HCT116 (cell line): ENCODE results near the gene GALNS. TPM values are rescaled to one million over a fixed set of nuclear protein-coding genes. Genes with fewer than 3 reads are reported as not detected.

Experiments used
- ATAC-seq: fragments of 200-7000 bp; cut with Tn5 transposase; 2 replicates; pipeline ENCODE4 v1.9.1; 2020; ENCODE audit warnings: mild to moderate bottlenecking, moderate library complexity
- BruUV-seq: library from RNA; stranded (reverse); fragments of 400-500 nt; replicated peaks from 2 replicates; lab custom pipeline; 2021; lab: Mats Ljungman, UMichigan
- CTCF ChIA-PET: fragments of 300-600 bp; sonication (Branson Sonifier 250); formaldehyde crosslinking; loops from one replicate; lab custom pipeline; 2021; ENCODE audit warnings: antibody characterized with exemption; lab: Charles Lee
- POLR2A ChIA-PET: fragments of 300-600, 350-600 bp; sonication (Branson Sonifier 250); formaldehyde crosslinking; loops from one replicate; lab custom pipeline; 2021; ENCODE audit warnings: antibody characterized with exemption; lab: Charles Lee
- RAD21 ChIA-PET, 2 experiments: fragments of 300-600 bp; sonication (Branson Sonifier 250); formaldehyde crosslinking; loops; one replicate each; lab custom pipeline; 2023; ENCODE audit warnings: low total read pairs in 2 of 2; ENCODE audit not compliant: uncharacterized antibody in 2 of 2, unreplicated experiment in 2 of 2, low non-redundant PET in 1 of 2; lab: Charles Lee
- DNase-seq: peaks from one replicate; pipeline ENCODE4 v3.0.0-alpha.2; 2010; ENCODE audit warnings: low read depth, low spot score
- H2AFZ ChIP-seq: fragments of 200-600 bp; shearing (Covaris generic), sonication (generic); 2 replicates; pipeline ENCODE4 v1.6.1; 2017; ENCODE audit warnings: low read depth, mixed run types, mixed read lengths, antibody characterized with exemption, low read length; ENCODE audit not compliant: poor library complexity, severe bottlenecking
- H3K27ac ChIP-seq: 2 replicates; pipeline ENCODE4 v1.5.1; 2012; ENCODE audit warnings: low read depth, low read length
- H3K27me3 ChIP-seq: fragments of 200-600 bp; sonication (generic); 2 replicates; pipeline ENCODE4 v1.6.1; 2016; ENCODE audit warnings: mixed run types, low read length, mixed read lengths; ENCODE audit not compliant: insufficient read depth
- H3K36me3 ChIP-seq, 2 experiments: fragments of 200-500 bp in 1 of 2; fragments of 200-600 bp in 1 of 2; sonication (Bioruptor generic) in 1 of 2; sonication (generic) in 1 of 2; 2 replicates each; pipeline versions ENCODE4 v1.5.1 to v1.6.1; 2014 to 2016; ENCODE audit warnings: low read length in 2 of 2, inconsistent platforms in 1 of 2, mixed read lengths in 1 of 2, mixed run types in 1 of 2; ENCODE audit not compliant: insufficient read depth in 2 of 2, control insufficient read depth in 1 of 2
- H3K4me1 ChIP-seq, 2 experiments: fragments of 200-600 bp in 1 of 2; sonication (generic) in 1 of 2; 2 replicates each; pipeline versions ENCODE4 v1.5.1 to v1.6.1; 2012 to 2017; ENCODE audit warnings: low read length in 2 of 2, inconsistent platforms in 1 of 2, mild to moderate bottlenecking in 1 of 2, mixed read lengths in 1 of 2, mixed run types in 1 of 2, moderate library complexity in 1 of 2; ENCODE audit not compliant: insufficient read depth in 2 of 2, control insufficient read depth in 1 of 2
- H3K4me2 ChIP-seq: fragments of 200-600 bp; sonication (generic); 2 replicates; pipeline ENCODE4 v1.6.1; 2017; ENCODE audit warnings: mixed run types, low read length, mixed read lengths
- H3K4me3 ChIP-seq, 2 experiments: fragments of 200-600 bp in 1 of 2; sonication (generic) in 1 of 2; replicated peaks in 1 of 2; 2 replicates each; pipeline ENCODE4 v1.5.1; 2011 to 2016; ENCODE audit warnings: low read length in 2 of 2, control low read depth in 1 of 2, low read depth in 1 of 2, mild to moderate bottlenecking in 1 of 2, mixed read lengths in 1 of 2, mixed run types in 1 of 2
- H3K79me2 ChIP-seq: fragments of 200-600 bp; sonication (generic); 2 replicates; pipeline ENCODE4 v1.6.1; 2017; ENCODE audit warnings: mild to moderate bottlenecking, mixed run types, low read length, moderate library complexity, mixed read lengths; ENCODE audit not compliant: insufficient read depth
- H3K9ac ChIP-seq: fragments of 200-600 bp; sonication (generic); 2 replicates; pipeline ENCODE4 v1.6.1; 2016; ENCODE audit warnings: low read length, mixed read lengths
- H3K9me2 ChIP-seq: fragments of 200-600 bp; sonication (generic), shearing (Covaris generic); 2 replicates; pipeline ENCODE4 v1.6.1; 2017; ENCODE audit warnings: mixed run types, mild to moderate bottlenecking, moderate library complexity; ENCODE audit not compliant: insufficient read depth
- H3K9me3 ChIP-seq, 2 experiments: fragments of 200-500 bp in 1 of 2; fragments of 200-600 bp in 1 of 2; sonication (Bioruptor generic) in 1 of 2; sonication (generic) in 1 of 2; 2 replicates each; pipeline ENCODE4 v1.6.1; 2014 to 2017; ENCODE audit warnings: low read length in 2 of 2, mixed read lengths in 2 of 2, inconsistent platforms in 1 of 2, low read depth in 1 of 2, mild to moderate bottlenecking in 1 of 2, mixed run types in 1 of 2, moderate library complexity in 1 of 2; ENCODE audit not compliant: control insufficient read depth in 1 of 2, insufficient read depth in 1 of 2
- H4K20me1 ChIP-seq: fragments of 200-600 bp; sonication (generic), shearing (Covaris generic); 2 replicates; pipeline ENCODE4 v1.6.1; 2017; ENCODE audit warnings: mixed run types, mild to moderate bottlenecking, moderate library complexity; ENCODE audit not compliant: insufficient read depth
- ATF3 ChIP-seq: IDR thresholded peaks from 2 replicates; pipeline ENCODE4 v1.6.1; 2012
- CBX3 ChIP-seq: IDR thresholded peaks from 2 replicates; pipeline ENCODE4 v1.6.1; 2012; ENCODE audit warnings: low read depth
- CEBPB ChIP-seq: IDR thresholded peaks from 2 replicates; pipeline ENCODE4 v1.6.1; 2012; ENCODE audit warnings: low read depth
- CTCF ChIP-seq, 3 experiments: fragments of 200-600 bp in 1 of 3; sonication (generic) in 1 of 3; IDR thresholded peaks in 2 of 3; conservative IDR thresholded peaks in 1 of 3; 2 replicates each; pipeline ENCODE4 v1.5.1; 2012 to 2017; ENCODE audit warnings: low read depth in 2 of 3, low read length in 2 of 3, antibody characterized with exemption in 1 of 3, borderline replicate concordance in 1 of 3, control low read depth in 1 of 3, mild to moderate bottlenecking in 1 of 3, mixed read lengths in 1 of 3, mixed run types in 1 of 3, moderate library complexity in 1 of 3; ENCODE audit not compliant: insufficient read depth in 1 of 3
- EGR1 ChIP-seq: IDR thresholded peaks from 2 replicates; pipeline ENCODE4 v1.6.1; 2012; ENCODE audit warnings: low read depth
- ELF1 ChIP-seq: IDR thresholded peaks from 2 replicates; pipeline ENCODE4 v1.6.1; 2012; ENCODE audit warnings: low read depth, borderline replicate concordance
- EZH2 ChIP-seq: fragments of 200-600 bp; sonication (generic); IDR thresholded peaks from 2 replicates; pipeline ENCODE4 v1.6.1; 2017; ENCODE audit warnings: antibody characterized with exemption, mixed run types
- EZH2phosphoT487 ChIP-seq: fragments of 200-600 bp; IDR thresholded peaks from 2 replicates; pipeline ENCODE4 v1.6.1; 2018; ENCODE audit warnings: antibody characterized with exemption, borderline replicate concordance
- JUND ChIP-seq: IDR thresholded peaks from 2 replicates; pipeline ENCODE4 v1.6.1; 2012
- MAX ChIP-seq: IDR thresholded peaks from 2 replicates; pipeline ENCODE4 v1.6.1; 2012
- POLR2A ChIP-seq: IDR thresholded peaks from 2 replicates; pipeline ENCODE4 v1.7.0; 2011; ENCODE audit warnings: borderline replicate concordance; ENCODE audit not compliant: insufficient read depth, insufficient read length; ENCODE audit errors: extremely low read depth
- POLR2AphosphoS5 ChIP-seq: IDR thresholded peaks from 2 replicates; pipeline ENCODE4 v1.6.1; 2011; ENCODE audit warnings: mild to moderate bottlenecking, low read depth, low read length, moderate library complexity
- RAD21 ChIP-seq: IDR thresholded peaks from 2 replicates; pipeline ENCODE4 v1.6.1; 2012; ENCODE audit warnings: low read depth, mild to moderate bottlenecking
- REST ChIP-seq: IDR thresholded peaks from 2 replicates; pipeline ENCODE4 v1.6.1; 2012; ENCODE audit warnings: low read depth
- SIN3A ChIP-seq: IDR thresholded peaks from 2 replicates; pipeline ENCODE4 v1.6.1; 2012; ENCODE audit warnings: low read depth
- SRF ChIP-seq: IDR thresholded peaks from 2 replicates; pipeline ENCODE4 v1.6.1; 2012; ENCODE audit warnings: low read depth
- YY1 ChIP-seq: IDR thresholded peaks from 2 replicates; pipeline ENCODE4 v1.6.1; 2011; ENCODE audit warnings: low read length, low read depth, moderate library complexity, mild to moderate bottlenecking; ENCODE audit not compliant: insufficient replicate concordance; ENCODE audit errors: extremely low read depth
- ZBTB33 ChIP-seq: IDR thresholded peaks from 2 replicates; pipeline ENCODE4 v1.6.1; 2011; ENCODE audit warnings: mild to moderate bottlenecking, low read length, moderate library complexity; ENCODE audit not compliant: insufficient replicate concordance; ENCODE audit errors: extremely low read depth
- ZNF274 ChIP-seq: fragments of 200-500 bp; sonication (Bioruptor generic); IDR thresholded peaks from 2 replicates; pipeline ENCODE4 v1.6.1; 2014; ENCODE audit warnings: mild to moderate bottlenecking, low read depth, low read length, inconsistent platforms
- intact Hi-C: fragments of 100-400 bp; cut with micrococcal nuclease; formaldehyde crosslinking; loops from 2 replicates; pipeline ENCODE4 v1.10.0; 2022
- total RNA-seq: library from RNA; stranded (reverse); gene quantifications from one replicate; pipeline ENCODE4 v1.2.1, GENCODE V29; 2021; ENCODE audit not compliant: unreplicated experiment

GALNS gene
- total RNA-seq, 1 experiment from 2014 or later, result 44.6 TPM

GRCh38 chr16:88793251-88793954 lies 63.3 kb downstream of the GALNS start:
- H3K9me3 ChIP-seq, result no peaks in the 10 kb centered on the region
- H4K20me1 ChIP-seq, result no peaks in the 10 kb centered on the region
- no peak overlapping the region for H3K4me2 ChIP-seq
- H3K36me3 ChIP-seq, result no peaks in the 10 kb centered on the region
- H3K4me3 ChIP-seq, result no peak overlapping the region
- H3K9me2 ChIP-seq, result no peaks in the 10 kb centered on the region
- H3K4me1 ChIP-seq, result peaks cover 3 to 11% of the 10 kb centered on the region in 2 experiments; a peak in 2 of 4 replicates
- no peaks in the 10 kb centered on the region for H3K27me3 ChIP-seq
- intact Hi-C loops, result no loop called here
- no peaks in the 10 kb centered on the region for H3K79me2 ChIP-seq
- ChIA-PET CTCF (interaction anchor here (1.6 to 2.8 kb wide), 2 partner anchors 9 to 56 kb away, joined by 5 to 10 read pairs; no protein-coding TSS in a partner anchor), POLR2A (interaction anchor here (0.8 to 1.6 kb wide), 4 partner anchors 8 to 31 kb away, joined by 3 to 7 read pairs (median 4); partner anchors contain the start of genes APRT and PIEZO1), RAD21 (no interaction called here)
- DNase-seq (no peak), ATAC-seq (peak; percentile 25; the same call in 1 of the 2 replicates)
- no peak overlapping the region for H2AFZ ChIP-seq
- H3K27ac ChIP-seq, result no peak overlapping the region
- no TSS peak for BruUV-seq
- H3K9ac ChIP-seq, result no peak overlapping the region
- TF ChIP-seq SRF (no peak), EZH2phosphoT487 (no peak), YY1 (no peak), EGR1 (no peak), CBX3 (no peak), SIN3A (no peak), ZNF274 (no peak), ATF3 (no peak), EZH2 (no peak), POLR2AphosphoS5 (no peak), REST (no peak), JUND (no peak), MAX (no peak), ZBTB33 (no peak), CEBPB (no peak), POLR2A (no peak), ELF1 (no peak), RAD21 (no peak), CTCF (IDR thresholded peaks at IDR 0.05 in 2 of 3, conservative IDR thresholded peaks at IDR 0.05 in 1 of 3; ENCODE audit: borderline replicate concordance in 1 of 3, insufficient read depth in 1 of 3, low read depth in 2 of 3, low read length in 2 of 3) (no peak)
